Activated CD4-positive, alpha-beta T cell treated with anti-CD3 and anti-CD28 coated beads, Interleukin-2, amount 10 ng/mL, durations not matched to agents 7 days and 5 days (primary cell): Measurements from ENCODE around the gene TCEA2. TPM values are rescaled to one million over a fixed set of nuclear protein-coding genes. Genes with fewer than 3 reads are reported as not detected.

ENCODE experiments used
- CTCF ChIA-PET: fragments of 350-600 bp; sonication (Branson Sonifier 250); formaldehyde crosslinking; loops from one replicate; lab custom pipeline; 2021; ENCODE audit warnings: antibody characterized with exemption; lab: Charles Lee
- POLR2A ChIA-PET: fragments of 350-600 bp; sonication (Branson Sonifier 250); formaldehyde crosslinking; loops from one replicate; lab custom pipeline; 2021; ENCODE audit warnings: antibody characterized with exemption; lab: Charles Lee
- DNase-seq: peaks from one replicate; pipeline ENCODE4 v3.0.0-alpha.2; 2020
- H3K27ac Mint-ChIP-seq: one replicate; pipeline ENCODE4 v1.8.0; 2021; ENCODE audit warnings: mild to moderate bottlenecking, moderate library complexity, mixed read lengths
- H3K27me3 Mint-ChIP-seq: one replicate; pipeline ENCODE4 v1.8.0; 2021; ENCODE audit warnings: mixed read lengths
- H3K36me3 Mint-ChIP-seq: one replicate; pipeline ENCODE4 v1.8.0; 2021; ENCODE audit warnings: low read depth, mixed read lengths
- H3K4me1 Mint-ChIP-seq: one replicate; pipeline ENCODE4 v1.8.0; 2021; ENCODE audit warnings: mixed read lengths
- H3K4me3 Mint-ChIP-seq: one replicate; pipeline ENCODE4 v1.8.0; 2021; ENCODE audit warnings: mild to moderate bottlenecking, moderate library complexity, mixed read lengths
- H3K9me3 Mint-ChIP-seq: one replicate; pipeline ENCODE4 v1.8.0; 2021; ENCODE audit warnings: mixed read lengths
- total RNA-seq, 2 experiments: library from RNA; stranded (reverse); gene quantifications; one replicate each; pipeline ENCODE4 v1.2.3, GENCODE V29; 2021

Gene TCEA2
- total RNA-seq, 2 experiments from 2014 or later = 47.6 to 57.9 TPM

- H3K36me3 Mint-ChIP-seq = no peaks in the 10 kb centered on the region
- peak overlapping the region; percentile 91 for H3K27ac Mint-ChIP-seq
- ChIA-PET CTCF (interaction anchor here (1.2 to 1.3 kb wide), 3 partner anchors 10 to 28 kb away, joined by 3 to 9 read pairs (median 3); no protein-coding TSS in a partner anchor), POLR2A (no interaction called here)
- peak overlapping the region; percentile 92 for H3K4me3 Mint-ChIP-seq
- H3K9me3 Mint-ChIP-seq = no peaks in the 10 kb centered on the region
- DNase-seq = no peak
- H3K27me3 Mint-ChIP-seq = no peaks in the 10 kb centered on the region
- H3K4me1 Mint-ChIP-seq = peaks cover 63% of the 10 kb centered on the region
Observed at GRCh38 chr20:64064145-64064698, 1.2 kb downstream of the TCEA2 start.

- no peaks in the 10 kb centered on the region for H3K36me3 Mint-ChIP-seq
- CTCF ChIA-PET = interaction anchor here (0.8 to 1.4 kb wide), 10 partner anchors 8 to 85 kb away, joined by 3 to 9 read pairs (median 3); partner anchors contain the start of genes PRPF6 and RGS19
- peaks cover 61% of the 10 kb centered on the region for H3K4me1 Mint-ChIP-seq
- peak overlapping the region; percentile 93 for H3K27ac Mint-ChIP-seq
- H3K27me3 Mint-ChIP-seq = no peaks in the 10 kb centered on the region
- POLR2A ChIA-PET = interaction anchor here (0.6 kb wide), 1 partner anchor 147 kb away, joined by 3 read pairs; no protein-coding TSS in a partner anchor
- DNase-seq = peak; percentile 36
- peak overlapping the region; percentile 55 for H3K4me3 Mint-ChIP-seq
- no peaks in the 10 kb centered on the region for H3K9me3 Mint-ChIP-seq
Observed at GRCh38 chr20:64065062-64065973, 2.3 kb downstream of the TCEA2 start.

- Mint-ChIP-seq H3K27me3 (no peaks in the 10 kb centered on the region), H3K27ac (peak overlapping the region; percentile 93), H3K36me3 (no peaks in the 10 kb centered on the region), H3K9me3 (no peaks in the 10 kb centered on the region), H3K4me3 (peak overlapping the region; percentile 55), H3K4me1 (peaks cover 61% of the 10 kb centered on the region)
- peak; percentile 81 for DNase-seq
- POLR2A ChIA-PET = interaction anchor here (0.6 kb wide), 1 partner anchor 148 kb away, joined by 3 read pairs; no protein-coding TSS in a partner anchor
- CTCF ChIA-PET = interaction anchor here (0.8 to 1.4 kb wide), 8 partner anchors 9 to 85 kb away, joined by 3 to 4 read pairs (median 3); partner anchors contain the start of genes PRPF6 and RGS19
Observed at GRCh38 chr20:64065974-64066343, 3.0 kb downstream of the TCEA2 start.

GRCh38 chr20:64067005-64067632 is 4.1 kb downstream of the TCEA2 start:
- DNase-seq = no peak
- Mint-ChIP-seq H3K4me3 (peak overlapping the region; percentile 9), H3K27me3 (no peaks in the 10 kb centered on the region), H3K36me3 (peaks cover 5% of the 10 kb centered on the region), H3K4me1 (peaks cover 58% of the 10 kb centered on the region), H3K9me3 (no peaks in the 10 kb centered on the region), H3K27ac (peak overlapping the region; percentile 85)
- CTCF ChIA-PET = interaction anchor here (1.1 to 1.4 kb wide), 3 partner anchors 8 to 12 kb away, joined by 3 to 4 read pairs (median 3); partner anchors contain the start of gene RGS19
- POLR2A ChIA-PET = no interaction called here

- ChIA-PET POLR2A (no interaction called here), CTCF (interaction anchor here (1.2 to 2.8 kb wide), 5 partner anchors 9 to 28 kb away, joined by 4 to 11 read pairs (median 5); partner anchors contain the start of genes OPRL1 and RGS19)
Observed at GRCh38 chr20:64067733-64068307, 4.8 kb downstream of the TCEA2 start.

GRCh38 chr20:64068386-64069208 is 5.6 kb downstream of the TCEA2 start:
- no peak for DNase-seq
- H3K36me3 Mint-ChIP-seq = peaks cover 13% of the 10 kb centered on the region
- peak overlapping the region; percentile 75 for H3K27ac Mint-ChIP-seq
- no peak overlapping the region for H3K4me3 Mint-ChIP-seq
- H3K4me1 Mint-ChIP-seq = peaks cover 65% of the 10 kb centered on the region
- H3K27me3 Mint-ChIP-seq = no peaks in the 10 kb centered on the region
- H3K9me3 Mint-ChIP-seq = no peaks in the 10 kb centered on the region
- ChIA-PET POLR2A (no interaction called here), CTCF (interaction anchor here (0.9 to 2.8 kb wide), 7 partner anchors 9 to 88 kb away, joined by 3 to 11 read pairs (median 6); partner anchors contain the start of genes OPRL1, PRPF6 and RGS19)

More at GRCh38 chr20:64067733-64068307, 4.8 kb downstream of the TCEA2 start:
- Mint-ChIP-seq H3K27ac (peak overlapping the region; percentile 85), H3K4me1 (peaks cover 60% of the 10 kb centered on the region), H3K9me3 (no peaks in the 10 kb centered on the region), H3K4me3 (peak overlapping the region; percentile 9), H3K27me3 (no peaks in the 10 kb centered on the region), H3K36me3 (peaks cover 10% of the 10 kb centered on the region)
- no peak for DNase-seq

- peaks cover 61% of the 10 kb centered on the region for H3K4me1 Mint-ChIP-seq
- H3K9me3 Mint-ChIP-seq = no peaks in the 10 kb centered on the region
- H3K36me3 Mint-ChIP-seq = peaks cover 16% of the 10 kb centered on the region
- H3K27me3 Mint-ChIP-seq = no peaks in the 10 kb centered on the region
- POLR2A ChIA-PET = no interaction called here
- CTCF ChIA-PET = interaction anchor here (0.9 to 2.8 kb wide), 7 partner anchors 10 to 88 kb away, joined by 3 to 11 read pairs (median 6); partner anchors contain the start of genes OPRL1, PRPF6 and RGS19
- no peak for DNase-seq
- peak overlapping the region; percentile 54 for H3K27ac Mint-ChIP-seq
- H3K4me3 Mint-ChIP-seq = no peak overlapping the region
Observed at GRCh38 chr20:64069209-64069613, 6.2 kb downstream of the TCEA2 start.

- Mint-ChIP-seq H3K4me3 (no peak overlapping the region), H3K9me3 (no peaks in the 10 kb centered on the region), H3K36me3 (peaks cover 20% of the 10 kb centered on the region), H3K27me3 (no peaks in the 10 kb centered on the region), H3K4me1 (peaks cover 58% of the 10 kb centered on the region), H3K27ac (no peak overlapping the region)
- POLR2A ChIA-PET = no interaction called here
- CTCF ChIA-PET = interaction anchor here (0.9 to 2.8 kb wide), 6 partner anchors 10 to 89 kb away, joined by 3 to 11 read pairs (median 6); partner anchors contain the start of genes OPRL1, PRPF6 and RGS19
- DNase-seq = no peak
Observed at GRCh38 chr20:64069614-64070243, 6.7 kb downstream of the TCEA2 start.

- Mint-ChIP-seq H3K36me3 (peaks cover 24% of the 10 kb centered on the region), H3K27me3 (no peaks in the 10 kb centered on the region), H3K4me1 (peaks cover 52% of the 10 kb centered on the region), H3K4me3 (no peak overlapping the region), H3K27ac (no peak overlapping the region), H3K9me3 (no peaks in the 10 kb centered on the region)
- DNase-seq = no peak
- ChIA-PET POLR2A (no interaction called here), CTCF (interaction anchor here (0.6 to 2.8 kb wide), 5 partner anchors 9 to 47 kb away, joined by 3 to 11 read pairs (median 6); partner anchors contain the start of genes OPRL1 and RGS19)
Observed at GRCh38 chr20:64070244-64070993, 7.4 kb downstream of the TCEA2 start.
